Mucosa of descending colon (tissue), 3 donors: ENCODE data around the gene TTC38. TPM values are rescaled to one million over a fixed set of nuclear protein-coding genes. Genes with fewer than 3 reads are reported as not detected.

ENCODE experiments used
- ATAC-seq: fragments of 200-7000 bp; cut with Tn5 transposase; one replicate; pipeline ENCODE4 v1.9.1; 2020; ENCODE audit warnings: mild to moderate bottlenecking, moderate library complexity
- DNase-seq, 3 donors: peaks; one replicate each; pipeline ENCODE4 v3.0.0-alpha.2; 2020
- H3K36me3 ChIP-seq: fragments of 200-600 bp; one replicate; pipeline ENCODE4 v1.8.0; 2021; ENCODE audit warnings: low read depth, mild to moderate bottlenecking
- H3K4me1 ChIP-seq: fragments of 200-600 bp; one replicate; pipeline ENCODE4 v1.8.0; 2021; ENCODE audit warnings: low read depth, mild to moderate bottlenecking
- H3K4me3 ChIP-seq: fragments of 200-600 bp; one replicate; pipeline ENCODE4 v1.8.0; 2021; ENCODE audit warnings: mild to moderate bottlenecking
- H3K9me3 ChIP-seq: fragments of 200-600 bp; one replicate; pipeline ENCODE4 v1.8.0; 2021; ENCODE audit warnings: mild to moderate bottlenecking
- CTCF ChIP-seq: fragments of 200-600 bp; IDR thresholded peaks from one replicate; pipeline ENCODE4 v1.8.0; 2022; ENCODE audit warnings: antibody characterized with exemption, mild to moderate bottlenecking
- intact Hi-C, 2 donors: fragments of 100-400 bp; cut with DNase I in 1 of 2; cut with micrococcal nuclease in 1 of 2; formaldehyde crosslinking; loops; one replicate each; pipeline versions ENCODE4 v1.11.0 to v1.11.1; 2022; cut with DNase I, micrococcal nuclease
- total RNA-seq, 3 donors: library from RNA; stranded (reverse); fragmentation: NEBNext Ultra II Directional in 2 of 3; extraction: Animal tissue kit (Norgen Biotek cat#: 25700) in 2 of 3; gene quantifications; one replicate each; pipeline versions ENCODE4 v1.2.1 to v1.2.4, GENCODE V29; 2021 to 2023
- donor health status: DM: no; HTN: no; CAD: no; lungs with moderate emphysema.
- donor health status: DM: no; HTN: no; CAD: no.
- donor health status: DM: no; HTN: yes; CAD: no.

TTC38 gene
- total RNA-seq, 3 donors from 2014 or later, result 70.2 to 157 (median 90.7) TPM

GRCh38 chr22:46297151-46297812, 29.5 kb downstream of the TTC38 start:
- TF ChIP-seq CTCF, result no peak
- H3K4me3 ChIP-seq, result no peak overlapping the region
- peaks cover 19% of the 10 kb centered on the region for H3K4me1 ChIP-seq
- H3K9me3 ChIP-seq, result no peaks in the 10 kb centered on the region
- intact Hi-C loops, result loop anchor here in 1 of 2 donors (10.0 kb wide), 1 partner anchor 302 kb away; no protein-coding TSS in a partner anchor
- peak in 1 of 3 donors; percentile 31 for DNase-seq
- peaks cover 4% of the 10 kb centered on the region for H3K36me3 ChIP-seq
- ATAC-seq, result peak; percentile 5

GRCh38 chr22:46299101-46299500, 31.3 kb downstream of the TTC38 start:
- TF ChIP-seq CTCF, result no peak
- ATAC-seq, result no peak
- DNase-seq, result no peak
- no peak overlapping the region for H3K4me3 ChIP-seq
- intact Hi-C loops, result loop anchor here in 1 of 2 donors (10.0 kb wide), 1 partner anchor 304 kb away; no protein-coding TSS in a partner anchor
- peaks cover 19% of the 10 kb centered on the region for H3K4me1 ChIP-seq
- no peaks in the 10 kb centered on the region for H3K9me3 ChIP-seq
- H3K36me3 ChIP-seq, result no peaks in the 10 kb centered on the region

- H3K4me1 ChIP-seq, result peaks cover 17% of the 10 kb centered on the region
- TF ChIP-seq CTCF, result no peak
- H3K36me3 ChIP-seq, result no peaks in the 10 kb centered on the region
- ATAC-seq (no peak), DNase-seq (no peak)
- no peak overlapping the region for H3K4me3 ChIP-seq
- no peaks in the 10 kb centered on the region for H3K9me3 ChIP-seq
- intact Hi-C loops, result no loop called here
Measured at GRCh38 chr22:46300491-46300890, 32.7 kb downstream of the TTC38 start.

- DNase-seq (no peak), ATAC-seq (no peak)
- Histone ChIP-seq H3K9me3 (no peaks in the 10 kb centered on the region), H3K36me3 (no peaks in the 10 kb centered on the region), H3K4me3 (no peak overlapping the region), H3K4me1 (no peaks in the 10 kb centered on the region)
- intact Hi-C loops, result no loop called here
- TF ChIP-seq CTCF, result no peak
Measured at GRCh38 chr22:46303347-46303965, 35.6 kb downstream of the TTC38 start.

GRCh38 chr22:46308283-46308988, 40.6 kb downstream of the TTC38 start:
- Histone ChIP-seq H3K9me3 (no peaks in the 10 kb centered on the region), H3K36me3 (no peaks in the 10 kb centered on the region), H3K4me1 (no peaks in the 10 kb centered on the region), H3K4me3 (no peak overlapping the region)
- intact Hi-C loops, result no loop called here
- ATAC-seq (no peak), DNase-seq (no peak)
- TF ChIP-seq CTCF, result no peak
